ENCODE results near the gene SNX8.

The SNX8 gene

DNA sequence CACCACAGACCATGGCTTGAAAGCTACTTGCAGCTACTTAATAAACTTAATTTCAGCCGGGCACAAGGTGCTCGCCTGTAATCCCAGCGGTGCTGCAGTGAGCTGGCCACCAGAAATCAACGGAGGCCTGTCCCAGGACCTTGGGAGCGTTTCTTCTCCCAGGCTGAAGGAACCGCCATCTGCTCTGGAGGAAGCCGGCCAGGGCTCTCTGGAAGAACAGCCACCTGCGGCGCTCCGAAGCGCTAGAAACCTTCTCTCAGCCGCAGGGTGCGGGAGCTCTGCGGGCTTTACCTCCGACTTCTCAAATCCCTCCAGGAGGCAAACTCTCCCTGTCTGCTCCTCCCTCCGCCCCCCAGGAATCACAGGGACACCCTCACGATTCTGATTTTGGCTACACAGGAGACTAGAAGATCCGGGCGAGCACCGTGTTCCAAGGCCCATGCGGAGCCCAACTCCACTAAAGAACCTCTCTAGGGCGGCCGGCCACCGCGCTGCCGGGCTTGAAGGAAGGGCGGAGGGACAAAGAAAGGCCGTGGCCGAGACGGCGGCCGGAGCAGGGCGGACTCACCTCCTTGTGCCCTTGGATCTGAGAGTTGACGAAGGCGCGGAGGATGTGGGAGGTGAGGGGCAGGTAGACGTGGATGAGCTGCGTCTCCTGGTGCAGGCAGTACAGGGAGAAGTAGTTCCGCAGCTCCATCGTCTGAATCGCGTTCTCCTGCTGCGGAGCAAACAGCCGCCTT lies 57.8 kb downstream of the SNX8 start:
- TF ChIP-seq, protein P1, sequence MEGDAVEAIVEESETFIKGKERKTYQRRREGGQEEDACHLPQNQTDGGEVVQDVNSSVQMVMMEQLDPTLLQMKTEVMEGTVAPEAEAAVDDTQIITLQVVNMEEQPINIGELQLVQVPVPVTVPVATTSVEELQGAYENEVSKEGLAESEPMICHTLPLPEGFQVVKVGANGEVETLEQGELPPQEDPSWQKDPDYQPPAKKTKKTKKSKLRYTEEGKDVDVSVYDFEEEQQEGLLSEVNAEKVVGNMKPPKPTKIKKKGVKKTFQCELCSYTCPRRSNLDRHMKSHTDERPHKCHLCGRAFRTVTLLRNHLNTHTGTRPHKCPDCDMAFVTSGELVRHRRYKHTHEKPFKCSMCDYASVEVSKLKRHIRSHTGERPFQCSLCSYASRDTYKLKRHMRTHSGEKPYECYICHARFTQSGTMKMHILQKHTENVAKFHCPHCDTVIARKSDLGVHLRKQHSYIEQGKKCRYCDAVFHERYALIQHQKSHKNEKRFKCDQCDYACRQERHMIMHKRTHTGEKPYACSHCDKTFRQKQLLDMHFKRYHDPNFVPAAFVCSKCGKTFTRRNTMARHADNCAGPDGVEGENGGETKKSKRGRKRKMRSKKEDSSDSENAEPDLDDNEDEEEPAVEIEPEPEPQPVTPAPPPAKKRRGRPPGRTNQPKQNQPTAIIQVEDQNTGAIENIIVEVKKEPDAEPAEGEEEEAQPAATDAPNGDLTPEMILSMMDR (conservative IDR thresholded peaks at IDR 0.05; ENCODE audit: low read depth, low read length): no peak
- H3K4me3 ChIP-seq (ENCODE audit: low read length): no peak overlapping the region
- DNase-seq (ENCODE audit: low read depth): no peak

DNA sequence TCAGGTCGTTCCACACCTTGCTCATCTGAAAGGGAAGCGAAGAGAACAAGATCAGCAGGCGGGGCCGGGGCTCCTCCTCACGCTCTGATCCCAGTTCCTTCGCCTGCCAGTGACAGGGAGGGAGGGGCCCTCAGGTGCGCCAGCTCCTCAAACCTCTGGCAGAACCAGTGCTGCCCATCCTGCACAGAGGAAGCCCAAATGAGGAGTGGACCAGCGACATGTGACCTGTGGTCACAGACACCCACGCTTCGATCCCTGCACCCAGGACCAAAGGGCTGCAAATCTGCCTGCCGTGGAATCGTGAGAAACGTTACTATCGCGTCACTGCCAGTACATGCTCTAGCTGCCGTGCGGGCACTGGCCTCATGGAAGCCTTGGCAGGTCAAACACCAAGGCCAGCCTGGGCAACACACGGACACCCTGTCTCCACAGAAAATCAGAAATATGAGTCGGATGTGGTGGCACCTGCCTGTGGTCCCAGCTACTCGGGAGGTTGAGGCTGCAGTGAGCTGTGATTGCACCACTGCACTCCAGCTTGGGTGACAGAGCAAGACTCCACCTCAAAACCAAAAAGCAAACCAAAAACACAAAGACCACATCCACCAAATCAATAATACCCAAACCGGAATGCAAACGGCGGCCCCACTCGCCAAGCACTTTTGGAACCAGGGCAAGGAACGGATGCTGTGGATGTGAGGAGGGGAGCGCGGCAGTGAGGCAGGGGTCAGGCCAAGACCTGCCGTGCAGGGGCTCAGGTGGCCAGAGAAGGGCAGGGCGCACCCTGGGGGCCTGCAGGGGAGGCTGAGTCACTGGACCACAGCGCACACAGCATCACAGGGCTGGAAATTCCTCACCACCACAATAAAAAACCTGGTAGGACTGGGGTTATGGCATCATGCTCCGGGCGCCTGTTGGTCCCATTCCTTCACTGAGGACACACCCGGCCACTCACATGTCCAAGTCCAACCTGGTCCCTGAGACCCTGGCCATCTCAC lies 58.8 kb downstream of the SNX8 start:
- no peak for DNase-seq (ENCODE audit: low read depth)
- no peak overlapping the region for H3K4me3 ChIP-seq (ENCODE audit: low read length)

DNA sequence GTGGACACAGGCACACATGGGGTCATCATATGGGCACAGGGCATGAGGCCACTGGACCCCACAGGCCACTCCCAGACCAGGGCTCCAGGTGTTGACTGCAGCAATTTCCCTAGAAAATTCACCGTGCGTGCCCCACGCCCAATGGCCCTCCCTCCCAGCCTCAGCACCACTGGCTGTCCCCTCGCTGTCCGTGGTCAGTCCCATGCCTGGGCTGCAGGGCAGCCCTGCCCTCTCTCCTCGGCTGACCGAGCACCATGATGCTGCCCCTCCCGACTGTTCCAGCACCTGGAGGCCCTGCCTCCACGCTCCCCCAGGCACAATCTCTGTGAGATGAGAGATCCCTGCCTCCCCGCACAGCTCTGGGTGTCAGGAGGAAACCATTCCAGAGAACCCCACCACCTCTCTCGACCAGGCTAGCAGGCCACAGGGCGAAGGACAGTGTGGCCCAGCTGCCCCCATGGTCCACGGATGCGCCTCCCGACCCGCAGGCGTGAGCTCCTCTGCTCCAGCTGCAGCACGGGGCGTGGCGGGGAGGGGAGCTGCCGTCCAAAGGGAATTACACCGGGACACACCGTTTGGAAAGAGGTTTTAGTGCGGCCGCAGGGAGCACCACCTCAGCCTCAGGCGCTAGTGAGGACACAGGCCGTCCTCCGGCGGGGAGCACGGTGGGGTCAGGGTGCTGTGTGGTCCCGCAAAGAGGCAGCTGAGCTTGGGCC lies 59.7 kb downstream of the SNX8 start:
- no peak overlapping the region for H3K4me3 ChIP-seq (ENCODE audit: low read length)
- TF ChIP-seq, protein P1 (conservative IDR thresholded peaks at IDR 0.05; ENCODE audit: low read depth, low read length): no peak
- no peak for DNase-seq (ENCODE audit: low read depth)

More for the DNA sequence above, 58.8 kb downstream of the SNX8 start:
- TF ChIP-seq, protein P1 (conservative IDR thresholded peaks at IDR 0.05; ENCODE audit: low read depth, low read length): no peak

DNA sequence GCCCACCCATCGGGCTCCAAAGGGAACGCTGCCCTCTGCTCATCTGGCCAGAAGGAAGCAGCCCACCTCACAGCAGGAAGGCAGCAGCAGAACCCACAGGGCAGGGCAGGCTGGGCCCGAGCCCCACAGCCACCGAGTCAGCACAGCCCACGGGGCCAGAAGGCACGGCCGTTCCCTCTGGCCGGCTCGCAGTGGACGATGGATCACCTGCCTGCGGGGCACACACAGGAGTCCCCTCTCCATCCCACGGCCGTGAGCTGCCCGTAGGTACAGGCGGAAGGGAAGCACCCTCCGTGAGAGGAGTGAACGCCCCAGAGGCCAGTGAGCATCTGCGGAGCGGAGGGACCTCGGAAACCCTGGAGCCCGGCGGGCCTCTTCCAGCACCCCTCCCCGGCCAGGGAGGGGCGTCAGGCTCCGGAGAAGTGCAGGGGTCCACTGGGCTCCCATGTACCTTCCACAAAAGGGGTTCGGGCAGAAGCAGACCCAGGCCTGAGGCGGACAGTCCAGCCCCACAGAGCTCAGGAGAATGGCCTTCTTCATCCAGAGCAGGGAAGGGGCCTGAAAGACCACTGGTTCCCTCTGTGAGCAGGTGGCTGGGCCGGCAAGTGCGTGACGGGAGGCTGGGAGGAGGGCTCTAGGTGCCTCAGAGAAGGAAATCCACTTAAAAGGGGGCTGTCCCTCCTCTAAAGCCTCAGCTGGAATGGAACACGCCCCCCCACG lies 60.6 kb downstream of the SNX8 start:
- no peak for DNase-seq (ENCODE audit: low read depth)
- no peak overlapping the region for H3K4me3 ChIP-seq (ENCODE audit: low read length)
- TF ChIP-seq, protein P1 (conservative IDR thresholded peaks at IDR 0.05; ENCODE audit: low read depth, low read length): no peak

DNA sequence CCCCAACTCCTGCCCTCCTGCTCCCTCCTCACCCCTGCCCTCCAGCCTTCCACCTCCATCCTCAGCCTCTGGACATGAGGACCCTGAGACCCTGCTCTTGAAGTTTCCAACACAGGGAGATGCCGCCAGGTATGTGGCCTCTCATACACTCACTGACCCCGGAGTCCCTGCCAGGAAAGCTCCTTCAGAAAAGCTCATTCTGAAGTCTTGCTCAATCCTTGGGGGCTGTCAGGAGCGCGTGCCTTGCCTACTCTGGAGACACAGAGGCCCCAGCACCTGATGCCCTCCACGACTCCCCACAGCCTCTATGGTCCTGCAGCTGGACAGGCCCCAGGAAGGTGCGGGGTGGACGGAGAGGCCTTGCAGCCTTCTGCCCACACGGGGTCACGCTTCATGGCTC lies 61.2 kb downstream of the SNX8 start:
- DNase-seq (ENCODE audit: low read depth): no peak
- H3K4me3 ChIP-seq (ENCODE audit: low read length): no peak overlapping the region
- TF ChIP-seq, protein P1 (conservative IDR thresholded peaks at IDR 0.05; ENCODE audit: low read depth, low read length): no peak

Data from retinal pigment epithelial cell (primary cell).